ENCODE data around the gene CEBPE. TPM values are rescaled to one million over a fixed set of nuclear protein-coding genes. Genes with fewer than 3 reads are reported as not detected.

Gene CEBPE
- total RNA-seq, 1 experiment from 2014 or later, result not detected

DNA sequence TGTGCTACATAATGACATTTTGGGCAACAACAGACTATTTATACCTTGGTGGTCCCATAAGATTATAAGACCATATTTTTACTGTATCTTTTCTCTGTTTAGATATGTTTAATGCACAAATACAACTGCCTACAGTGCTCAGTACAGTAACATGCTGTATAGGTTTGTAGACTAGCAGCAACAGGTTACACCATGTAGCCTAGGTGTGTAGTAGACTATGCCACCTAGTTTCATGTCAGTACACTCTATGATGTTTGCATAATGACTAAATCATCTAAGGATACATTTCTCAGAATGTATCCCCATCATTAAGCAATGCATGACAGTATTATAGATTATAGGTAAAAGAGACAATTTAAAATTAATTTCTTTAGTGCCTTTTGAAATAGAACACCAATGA is 30.7 kb upstream of the CEBPE start:
- Mint-ChIP-seq H3K36me3 (ENCODE audit: insufficient read depth, unreplicated experiment) (no peaks in the 10 kb centered on the region), H3K27ac (ENCODE audit: low read depth, unreplicated experiment) (no peak overlapping the region), H3K27me3 (ENCODE audit: insufficient read depth, unreplicated experiment) (no peaks in the 10 kb centered on the region), H3K9me3 (ENCODE audit: unreplicated experiment) (no peaks in the 10 kb centered on the region), H3K4me1 (ENCODE audit: insufficient read depth, unreplicated experiment) (peaks cover 48% of the 10 kb centered on the region), H3K4me3 (ENCODE audit: unreplicated experiment) (no peak overlapping the region)
- DNase-seq (ENCODE audit: unreplicated experiment), result no peak
- TF ChIP-seq, protein P1, sequence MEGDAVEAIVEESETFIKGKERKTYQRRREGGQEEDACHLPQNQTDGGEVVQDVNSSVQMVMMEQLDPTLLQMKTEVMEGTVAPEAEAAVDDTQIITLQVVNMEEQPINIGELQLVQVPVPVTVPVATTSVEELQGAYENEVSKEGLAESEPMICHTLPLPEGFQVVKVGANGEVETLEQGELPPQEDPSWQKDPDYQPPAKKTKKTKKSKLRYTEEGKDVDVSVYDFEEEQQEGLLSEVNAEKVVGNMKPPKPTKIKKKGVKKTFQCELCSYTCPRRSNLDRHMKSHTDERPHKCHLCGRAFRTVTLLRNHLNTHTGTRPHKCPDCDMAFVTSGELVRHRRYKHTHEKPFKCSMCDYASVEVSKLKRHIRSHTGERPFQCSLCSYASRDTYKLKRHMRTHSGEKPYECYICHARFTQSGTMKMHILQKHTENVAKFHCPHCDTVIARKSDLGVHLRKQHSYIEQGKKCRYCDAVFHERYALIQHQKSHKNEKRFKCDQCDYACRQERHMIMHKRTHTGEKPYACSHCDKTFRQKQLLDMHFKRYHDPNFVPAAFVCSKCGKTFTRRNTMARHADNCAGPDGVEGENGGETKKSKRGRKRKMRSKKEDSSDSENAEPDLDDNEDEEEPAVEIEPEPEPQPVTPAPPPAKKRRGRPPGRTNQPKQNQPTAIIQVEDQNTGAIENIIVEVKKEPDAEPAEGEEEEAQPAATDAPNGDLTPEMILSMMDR (IDR thresholded peaks at IDR 0.05; ENCODE audit: unreplicated experiment), result no peak
- intact Hi-C loops (cut with micrococcal nuclease), result no loop called here
- BruUV-seq (replicated peaks), result no TSS peak
- ChIA-PET POLR2A (interaction anchor here (0.6 to 2.2 kb wide), 5 partner anchors 9 to 65 kb away, joined by 3 to 6 read pairs (median 3); no protein-coding TSS in a partner anchor), CTCF (interaction anchor here (0.6 to 1.6 kb wide), 6 partner anchors 10 to 41 kb away, joined by 3 to 5 read pairs (median 3); no protein-coding TSS in a partner anchor)

DNA sequence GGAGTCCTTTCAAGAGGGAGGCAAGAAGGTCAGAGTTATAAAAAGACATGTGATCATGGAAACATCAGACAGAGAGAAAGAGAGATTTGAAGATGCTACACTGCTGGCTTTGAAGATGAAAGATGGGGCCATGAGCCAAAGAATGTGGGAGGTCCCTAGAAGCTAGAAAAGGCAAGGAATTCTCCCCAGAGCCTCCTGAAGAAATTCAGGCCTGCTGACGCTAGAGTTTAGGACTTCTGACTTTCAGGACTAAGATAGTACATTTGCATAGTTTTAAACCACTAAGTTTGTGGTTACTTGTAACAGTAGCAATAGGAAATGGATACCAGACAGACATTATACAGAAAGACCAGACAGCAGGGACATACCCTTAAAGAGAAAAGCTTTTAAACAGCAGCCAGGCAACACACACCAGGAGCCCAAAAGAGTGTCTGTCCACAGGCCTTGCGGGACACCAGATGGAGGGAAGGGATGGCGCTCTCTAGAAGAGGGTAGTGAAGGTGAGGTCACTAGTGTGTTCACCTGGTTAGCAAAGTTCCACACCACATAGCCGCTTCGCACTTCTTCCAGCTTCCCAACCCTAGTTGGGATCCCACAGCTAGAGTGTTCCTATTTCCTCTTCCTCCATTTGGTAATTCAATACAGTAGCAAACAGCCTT is 29.7 kb upstream of the CEBPE start:
- intact Hi-C loops (cut with micrococcal nuclease), result no loop called here
- TF ChIP-seq, protein P1 (IDR thresholded peaks at IDR 0.05; ENCODE audit: unreplicated experiment), result no peak
- BruUV-seq (replicated peaks), result no TSS peak
- POLR2A ChIA-PET, result interaction anchor here (0.7 kb wide), 1 partner anchor 12 kb away, joined by 3 read pairs; no protein-coding TSS in a partner anchor
- Mint-ChIP-seq H3K9me3 (ENCODE audit: unreplicated experiment) (no peaks in the 10 kb centered on the region), H3K4me3 (ENCODE audit: unreplicated experiment) (no peak overlapping the region), H3K27me3 (ENCODE audit: insufficient read depth, unreplicated experiment) (no peaks in the 10 kb centered on the region), H3K4me1 (ENCODE audit: insufficient read depth, unreplicated experiment) (peaks cover 42% of the 10 kb centered on the region), H3K36me3 (ENCODE audit: insufficient read depth, unreplicated experiment) (no peaks in the 10 kb centered on the region), H3K27ac (ENCODE audit: low read depth, unreplicated experiment) (no peak overlapping the region)
- CTCF ChIA-PET, result interaction anchor here (0.7 to 1.6 kb wide), 5 partner anchors 11 to 71 kb away, joined by 3 to 5 read pairs (median 3); no protein-coding TSS in a partner anchor
- no peak for DNase-seq (ENCODE audit: unreplicated experiment)

DNA sequence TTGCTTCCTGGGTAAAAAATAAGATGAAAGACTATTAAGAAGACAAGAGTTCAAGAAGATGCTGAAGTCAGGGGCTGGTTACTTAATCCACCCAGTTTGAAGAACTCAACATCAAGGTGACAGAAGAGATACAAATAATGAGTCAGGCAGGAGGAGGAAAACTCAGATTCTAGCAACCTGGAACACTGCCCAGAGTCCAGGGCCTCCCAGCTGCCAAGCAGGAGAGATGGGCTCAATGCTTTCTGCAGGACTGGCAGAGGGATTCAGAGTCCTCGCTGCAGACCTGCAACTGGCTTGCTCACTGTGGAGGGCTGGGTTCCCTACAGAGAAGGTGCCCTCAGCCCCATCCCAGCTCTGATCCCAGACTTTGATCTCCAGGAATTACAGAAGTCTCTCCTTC is 28.6 kb upstream of the CEBPE start:
- intact Hi-C loops (cut with micrococcal nuclease), result no loop called here
- Mint-ChIP-seq H3K27me3 (ENCODE audit: insufficient read depth, unreplicated experiment) (no peaks in the 10 kb centered on the region), H3K27ac (ENCODE audit: low read depth, unreplicated experiment) (no peak overlapping the region), H3K4me3 (ENCODE audit: unreplicated experiment) (no peak overlapping the region), H3K36me3 (ENCODE audit: insufficient read depth, unreplicated experiment) (no peaks in the 10 kb centered on the region), H3K4me1 (ENCODE audit: insufficient read depth, unreplicated experiment) (peaks cover 39% of the 10 kb centered on the region), H3K9me3 (ENCODE audit: unreplicated experiment) (no peaks in the 10 kb centered on the region)
- no TSS peak for BruUV-seq (replicated peaks)
- CTCF ChIA-PET, result interaction anchor here (0.7 to 2.0 kb wide), 3 partner anchors 23 to 27 kb away, joined by 3 to 6 read pairs (median 5); no protein-coding TSS in a partner anchor
- TF ChIP-seq, protein P1 (IDR thresholded peaks at IDR 0.05; ENCODE audit: unreplicated experiment), result no peak
- peak; percentile 83 for DNase-seq (ENCODE audit: unreplicated experiment)
- POLR2A ChIA-PET, result interaction anchor here (3.2 kb wide), 1 partner anchor 13 kb away, joined by 16 read pairs; no protein-coding TSS in a partner anchor

DNA sequence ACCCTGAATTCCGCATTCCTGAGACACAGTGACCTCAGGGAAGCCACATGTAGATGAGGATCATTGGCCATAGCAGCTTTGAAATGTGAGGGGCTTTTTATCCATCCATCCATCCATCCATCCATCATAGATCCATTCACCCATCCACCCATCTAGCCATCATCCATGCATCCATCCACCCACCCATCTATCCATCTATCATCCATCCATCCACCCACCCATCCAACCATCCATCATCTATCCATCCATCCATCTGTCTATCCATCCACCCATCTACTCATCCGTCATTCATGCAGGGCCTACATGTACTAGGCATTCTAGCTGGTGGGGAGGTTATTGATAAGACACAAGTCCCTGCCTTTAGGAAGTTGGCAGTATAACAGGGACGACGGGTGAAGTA is 27.9 kb upstream of the CEBPE start:
- no peak for DNase-seq (ENCODE audit: unreplicated experiment)
- Mint-ChIP-seq H3K9me3 (ENCODE audit: unreplicated experiment) (no peaks in the 10 kb centered on the region), H3K4me3 (ENCODE audit: unreplicated experiment) (no peak overlapping the region), H3K36me3 (ENCODE audit: insufficient read depth, unreplicated experiment) (no peaks in the 10 kb centered on the region), H3K27ac (ENCODE audit: low read depth, unreplicated experiment) (peak overlapping the region; percentile 31), H3K27me3 (ENCODE audit: insufficient read depth, unreplicated experiment) (no peaks in the 10 kb centered on the region), H3K4me1 (ENCODE audit: insufficient read depth, unreplicated experiment) (peaks cover 45% of the 10 kb centered on the region)
- POLR2A ChIA-PET, result interaction anchor here (0.6 to 3.2 kb wide), 6 partner anchors 8 to 117 kb away, joined by 3 to 32 read pairs (median 6); no protein-coding TSS in a partner anchor
- TF ChIP-seq, protein P1 (IDR thresholded peaks at IDR 0.05; ENCODE audit: unreplicated experiment), result no peak
- BruUV-seq (replicated peaks), result no TSS peak
- CTCF ChIA-PET, result interaction anchor here (0.5 to 2.0 kb wide), 6 partner anchors 9 to 38 kb away, joined by 3 to 6 read pairs (median 4); no protein-coding TSS in a partner anchor
- intact Hi-C loops (cut with micrococcal nuclease), result no loop called here
